Aorta (tissue), 5 donors: ENCODE measurements around the gene EOGT. TPM values are rescaled to one million over a fixed set of nuclear protein-coding genes. Genes with fewer than 3 reads are reported as not detected.

Experiments used
- ATAC-seq: fragments of 200-7000 bp; cut with Tn5 transposase; one replicate; pipeline ENCODE4 v1.9.1; 2022; ENCODE audit warnings: moderate library complexity; ENCODE audit not compliant: low FRiP score
- DNase-seq, 2 donors: peaks; one replicate each; pipeline ENCODE4 v3.0.0-alpha.2; 2020
- H3K27ac ChIP-seq, 2 donors: one replicate each; pipeline ENCODE4 v1.5.1; 2013; ENCODE audit warnings: low read length in 2 of 2, mild to moderate bottlenecking in 2 of 2, moderate library complexity in 2 of 2, control low read depth in 1 of 2, inconsistent platforms in 1 of 2, low read depth in 1 of 2
- H3K27me3 ChIP-seq, 2 donors: one replicate each; pipeline ENCODE4 v1.6.1; 2013; ENCODE audit warnings: control low read depth in 1 of 2, low read length in 1 of 2, mild to moderate bottlenecking in 1 of 2, moderate library complexity in 1 of 2; ENCODE audit not compliant: insufficient read depth in 2 of 2, control insufficient read depth in 1 of 2
- H3K36me3 ChIP-seq, 2 donors: one replicate each; pipeline ENCODE4 v1.6.1; 2013; ENCODE audit warnings: control low read depth in 1 of 2, low read length in 1 of 2, mild to moderate bottlenecking in 1 of 2; ENCODE audit not compliant: insufficient read depth in 2 of 2, control insufficient read depth in 1 of 2
- H3K4me1 ChIP-seq, 2 donors: one replicate each; pipeline ENCODE4 v1.6.1; 2013; ENCODE audit warnings: low read length in 2 of 2, control low read depth in 1 of 2, mild to moderate bottlenecking in 1 of 2, moderate library complexity in 1 of 2; ENCODE audit not compliant: insufficient read depth in 2 of 2, control insufficient read depth in 1 of 2
- H3K4me3 ChIP-seq, 2 donors: one replicate each; pipeline ENCODE4 v1.5.1; 2013; ENCODE audit warnings: low read length in 2 of 2, control low read depth in 1 of 2, mild to moderate bottlenecking in 1 of 2
- H3K9me3 ChIP-seq: one replicate; pipeline ENCODE4 v1.6.1; 2013; ENCODE audit warnings: mild to moderate bottlenecking, low read length; ENCODE audit not compliant: control insufficient read depth
- WGBS, 2 donors: extraction: QIAGEN DNeasy Blood & Tissue Kit; methylation state at CpG; one replicate each; pipeline ENCODE4 v1.1.7; 2013; 5-methylcytosine and 5-hydroxymethylcytosine counted together
- intact Hi-C, 2 donors: fragments of 100-400 bp; cut with DNase I; formaldehyde crosslinking; loops; one replicate each; pipeline versions ENCODE4 v1.14.2 to v1.15.0; 2022
- polyA plus RNA-seq, 2 donors: library from polyadenylated mRNA; stranded (reverse); fragments of 200-250 nt; gene quantifications; one replicate each; pipeline ENCODE4 v1.2.3, GENCODE V29; 2013
- total RNA-seq, 2 donors: library from RNA; stranded (reverse); fragmentation: NEBNext Ultra II Directional; extraction: Animal tissue kit (Norgen Biotek cat#: 25700); gene quantifications; one replicate each; pipeline ENCODE4 v1.2.1, GENCODE V29; 2021
- donor health status: healthy with polysubstance abuse.
- donor health status: Bipolar disorder and iron deficiency.
- donor health status: DM: no; HTN: no; CAD: no.
- donor health status: DM: no; HTN: no; CAD: no.
- donor health status: DM: yes; HTN: yes; CAD: no.

Gene EOGT
- total and polyA plus RNA-seq, 4 donors: 40.6 to 134 (median 104) TPM

DNA sequence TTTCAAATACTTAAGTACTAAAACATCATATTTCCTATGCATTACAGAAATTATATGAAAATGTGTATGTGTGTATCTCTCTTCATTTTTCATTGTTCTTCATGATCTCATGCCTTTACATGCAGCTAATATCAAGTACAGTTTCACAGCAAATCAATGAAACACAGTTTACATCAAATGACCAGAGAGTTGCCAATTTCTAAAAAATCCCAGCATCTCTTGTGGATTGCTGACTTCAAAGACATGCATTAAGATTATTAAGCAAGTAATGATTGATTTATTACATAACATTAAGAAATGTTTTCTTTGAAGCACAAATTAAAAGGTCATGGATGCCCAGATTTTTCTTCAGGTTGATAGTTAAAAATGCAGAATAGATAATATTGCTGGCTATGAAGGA, 50.1 kb downstream of the EOGT start:
- intact Hi-C loops: no loop called here
- no peak overlapping the region for H3K27ac ChIP-seq
- no peaks in the 10 kb centered on the region for H3K27me3 ChIP-seq
- no peaks in the 10 kb centered on the region for H3K36me3 ChIP-seq
- H3K9me3 ChIP-seq: no peaks in the 10 kb centered on the region
- no peaks in the 10 kb centered on the region for H3K4me1 ChIP-seq
- no peak for ATAC-seq
- DNase-seq: no peak
- H3K4me3 ChIP-seq: no peak overlapping the region

- intact Hi-C loops: no loop called here
- H3K4me1 ChIP-seq: no peaks in the 10 kb centered on the region
- H3K27me3 ChIP-seq: no peaks in the 10 kb centered on the region
- DNase-seq (no peak), ATAC-seq (no peak)
- no peak overlapping the region for H3K27ac ChIP-seq
- no peaks in the 10 kb centered on the region for H3K36me3 ChIP-seq
- no peaks in the 10 kb centered on the region for H3K9me3 ChIP-seq
- no peak overlapping the region for H3K4me3 ChIP-seq
- WGBS, 2 donors: 43 to 61% methylated on average over 3 of the region's 3 CpGs
Measured at GRCh38 chr3:68958932-68959331, 54.6 kb downstream of the EOGT start.

DNA sequence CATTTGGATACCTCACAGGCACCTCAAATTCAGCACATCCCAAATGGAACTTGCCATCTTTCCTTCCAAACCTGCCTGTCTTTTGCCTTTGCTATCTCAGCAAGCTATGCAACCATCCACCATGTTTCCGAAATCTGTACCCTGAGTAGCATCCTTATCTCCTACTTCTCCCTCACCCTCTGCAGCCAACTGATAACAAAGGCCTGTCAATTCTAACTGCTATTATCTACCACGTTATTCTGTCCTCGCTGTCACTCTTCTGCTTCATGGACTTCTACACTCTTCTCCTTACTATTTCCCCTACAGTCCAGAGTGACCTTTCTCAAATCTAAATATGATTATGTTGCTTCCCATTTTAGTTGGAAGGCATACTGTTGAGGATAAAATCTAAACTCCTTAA, 55.6 kb downstream of the EOGT start:
- H3K27ac ChIP-seq: no peak overlapping the region
- ATAC-seq (no peak), DNase-seq (no peak)
- H3K9me3 ChIP-seq: no peaks in the 10 kb centered on the region
- 86 to 87% methylated on average over 3 of the region's 3 CpGs for WGBS, 2 donors
- intact Hi-C loops: no loop called here
- no peak overlapping the region for H3K4me3 ChIP-seq
- H3K27me3 ChIP-seq: no peaks in the 10 kb centered on the region
- no peaks in the 10 kb centered on the region for H3K4me1 ChIP-seq
- no peaks in the 10 kb centered on the region for H3K36me3 ChIP-seq

- Histone ChIP-seq H3K27ac (no peak overlapping the region), H3K4me3 (no peak overlapping the region), H3K36me3 (no peaks in the 10 kb centered on the region), H3K4me1 (no peaks in the 10 kb centered on the region), H3K9me3 (no peaks in the 10 kb centered on the region), H3K27me3 (no peaks in the 10 kb centered on the region)
- DNase-seq: no peak
- ATAC-seq: no peak
- intact Hi-C loops: no loop called here
- WGBS, 2 donors: 70 to 73% methylated on average over 6 of the region's 6 CpGs
Measured at GRCh38 chr3:68953816-68954444, 59.6 kb downstream of the EOGT start.

GRCh38 chr3:68945225-68945624, 68.3 kb downstream of the EOGT start:
- H3K4me3 ChIP-seq: no peak overlapping the region
- no peaks in the 10 kb centered on the region for H3K27me3 ChIP-seq
- no peaks in the 10 kb centered on the region for H3K9me3 ChIP-seq
- no peak for ATAC-seq
- H3K4me1 ChIP-seq: no peaks in the 10 kb centered on the region
- H3K27ac ChIP-seq: no peak overlapping the region
- no peaks in the 10 kb centered on the region for H3K36me3 ChIP-seq
- DNase-seq: no peak
- intact Hi-C loops: no loop called here
- whole genome bisulfite sequencing, 2 donors: 92 to 94% methylated on average over 1 of the region's 1 CpG

GRCh38 chr3:68943753-68944500, 69.6 kb downstream of the EOGT start:
- no peak overlapping the region for H3K4me3 ChIP-seq
- DNase-seq (no peak), ATAC-seq (no peak)
- H3K27ac ChIP-seq: no peak overlapping the region
- 85 to 94% methylated on average over 1 of the region's 1 CpG for WGBS, 2 donors
- no peaks in the 10 kb centered on the region for H3K9me3 ChIP-seq
- H3K27me3 ChIP-seq: no peaks in the 10 kb centered on the region
- H3K4me1 ChIP-seq: no peaks in the 10 kb centered on the region
- no peaks in the 10 kb centered on the region for H3K36me3 ChIP-seq
- intact Hi-C loops: no loop called here

- Histone ChIP-seq H3K27ac (no peak overlapping the region), H3K4me3 (no peak overlapping the region), H3K4me1 (no peaks in the 10 kb centered on the region), H3K36me3 (no peaks in the 10 kb centered on the region), H3K9me3 (no peaks in the 10 kb centered on the region), H3K27me3 (peaks cover 0 to 4% of the 10 kb centered on the region in 2 donors)
- ATAC-seq (no peak), DNase-seq (no peak)
- WGBS, 2 donors: 83% methylated on average over 6 of the region's 6 CpGs
- intact Hi-C loops: no loop called here
Measured at GRCh38 chr3:68941055-68941454, 72.4 kb downstream of the EOGT start.

DNA sequence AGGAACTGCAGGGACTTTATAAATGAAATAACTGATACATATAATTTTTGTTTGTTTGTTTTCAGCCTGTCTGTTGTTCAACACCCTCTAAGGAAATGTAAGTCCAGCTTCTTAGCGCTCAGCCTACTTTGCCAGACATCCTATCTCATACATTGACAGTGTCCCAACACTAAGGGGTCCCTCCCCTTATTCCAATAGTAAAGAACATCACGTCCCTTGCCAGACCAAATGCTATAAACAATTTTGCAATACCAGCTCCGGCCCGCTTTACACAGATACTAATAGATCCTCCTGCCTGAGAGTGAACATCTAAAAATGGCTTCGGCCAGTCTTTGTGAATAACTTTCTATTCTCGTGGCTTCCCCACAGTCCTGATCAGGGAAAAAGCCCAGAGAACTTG, 76.6 kb downstream of the EOGT start:
- WGBS, 2 donors: 74 to 77% methylated on average over 6 of the region's 6 CpGs
- Histone ChIP-seq H3K27me3 (peaks cover 0 to 7% of the 10 kb centered on the region in 2 donors), H3K4me3 (no peak overlapping the region), H3K36me3 (no peaks in the 10 kb centered on the region), H3K9me3 (no peaks in the 10 kb centered on the region), H3K27ac (no peak overlapping the region), H3K4me1 (no peaks in the 10 kb centered on the region)
- DNase-seq (no peak), ATAC-seq (no peak)
- intact Hi-C loops: no loop called here

DNA sequence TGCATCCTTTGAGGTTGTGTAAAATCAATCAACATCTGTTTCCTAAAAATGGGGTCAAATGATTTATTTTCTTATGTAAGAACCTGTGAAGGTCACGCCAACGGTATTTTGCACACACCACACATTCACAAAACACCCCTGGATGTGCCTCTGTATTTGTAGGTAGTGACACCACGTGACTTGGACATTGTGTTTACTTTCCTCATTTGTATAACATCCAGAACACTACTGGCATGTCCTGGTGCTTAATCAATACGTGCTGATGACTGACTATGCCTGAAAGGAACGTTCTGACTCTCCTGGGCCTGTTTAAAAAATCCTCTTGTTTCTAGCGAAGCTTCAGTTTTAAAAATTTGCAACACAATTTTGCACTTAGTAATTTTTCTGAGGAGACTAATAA, 77.7 kb downstream of the EOGT start:
- Histone ChIP-seq H3K9me3 (no peaks in the 10 kb centered on the region), H3K4me1 (no peaks in the 10 kb centered on the region), H3K27me3 (peaks cover 0 to 7% of the 10 kb centered on the region in 2 donors), H3K4me3 (no peak overlapping the region), H3K27ac (no peak overlapping the region), H3K36me3 (no peaks in the 10 kb centered on the region)
- WGBS, 2 donors: 49 to 57% methylated on average over 6 of the region's 6 CpGs
- DNase-seq: no peak
- no peak for ATAC-seq
- intact Hi-C loops: no loop called here
